Measurements from ENCODE around the gene FAM53A.

Gene FAM53A

DNA sequence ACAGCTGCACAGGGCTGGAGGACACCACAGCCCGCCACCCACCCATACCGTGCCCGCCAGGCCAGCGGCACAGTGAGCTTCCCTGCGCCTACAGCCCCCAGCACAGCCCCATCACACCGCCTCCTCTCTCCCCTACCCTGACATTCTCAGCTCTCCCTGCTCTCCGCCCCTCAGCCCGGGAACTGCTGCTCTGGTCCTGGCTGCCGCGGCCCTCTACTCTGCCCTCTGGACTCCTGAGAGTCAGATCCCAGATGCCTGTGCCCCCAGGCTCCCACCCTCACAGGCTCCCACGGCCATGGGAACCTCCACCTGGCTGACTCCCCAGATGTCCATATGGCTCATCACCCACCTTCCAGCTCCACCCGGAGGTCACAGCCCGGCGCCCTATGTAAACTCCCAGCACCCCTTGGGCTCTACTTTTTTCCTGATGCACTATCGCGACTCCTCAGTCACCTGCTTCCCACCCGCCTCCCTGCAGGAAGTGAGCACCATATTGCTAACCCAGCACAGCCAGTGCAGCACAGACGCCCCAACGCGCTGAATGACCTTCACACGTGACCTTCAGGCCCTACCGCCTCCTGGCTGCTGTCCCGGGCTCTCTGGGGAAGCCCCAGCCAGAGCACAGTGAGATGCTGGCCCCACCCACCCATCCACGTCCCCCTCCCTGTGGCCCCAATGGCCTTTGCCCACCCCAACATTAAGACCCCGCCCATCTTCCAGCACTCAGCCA is 23.0 kb downstream of the FAM53A start:
- DNase-seq (ENCODE audit: low spot score): no peak
- TF ChIP-seq, protein P1, sequence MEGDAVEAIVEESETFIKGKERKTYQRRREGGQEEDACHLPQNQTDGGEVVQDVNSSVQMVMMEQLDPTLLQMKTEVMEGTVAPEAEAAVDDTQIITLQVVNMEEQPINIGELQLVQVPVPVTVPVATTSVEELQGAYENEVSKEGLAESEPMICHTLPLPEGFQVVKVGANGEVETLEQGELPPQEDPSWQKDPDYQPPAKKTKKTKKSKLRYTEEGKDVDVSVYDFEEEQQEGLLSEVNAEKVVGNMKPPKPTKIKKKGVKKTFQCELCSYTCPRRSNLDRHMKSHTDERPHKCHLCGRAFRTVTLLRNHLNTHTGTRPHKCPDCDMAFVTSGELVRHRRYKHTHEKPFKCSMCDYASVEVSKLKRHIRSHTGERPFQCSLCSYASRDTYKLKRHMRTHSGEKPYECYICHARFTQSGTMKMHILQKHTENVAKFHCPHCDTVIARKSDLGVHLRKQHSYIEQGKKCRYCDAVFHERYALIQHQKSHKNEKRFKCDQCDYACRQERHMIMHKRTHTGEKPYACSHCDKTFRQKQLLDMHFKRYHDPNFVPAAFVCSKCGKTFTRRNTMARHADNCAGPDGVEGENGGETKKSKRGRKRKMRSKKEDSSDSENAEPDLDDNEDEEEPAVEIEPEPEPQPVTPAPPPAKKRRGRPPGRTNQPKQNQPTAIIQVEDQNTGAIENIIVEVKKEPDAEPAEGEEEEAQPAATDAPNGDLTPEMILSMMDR (IDR thresholded peaks at IDR 0.05; ENCODE audit: extremely low read depth, insufficient read depth, missing control alignments): no peak
- in situ Hi-C loops (cut with MboI; ENCODE audit: low pct_unique_long_range_greater_than_20kb, low sequenced_read_pairs, unreplicated experiment): no loop called here

DNA sequence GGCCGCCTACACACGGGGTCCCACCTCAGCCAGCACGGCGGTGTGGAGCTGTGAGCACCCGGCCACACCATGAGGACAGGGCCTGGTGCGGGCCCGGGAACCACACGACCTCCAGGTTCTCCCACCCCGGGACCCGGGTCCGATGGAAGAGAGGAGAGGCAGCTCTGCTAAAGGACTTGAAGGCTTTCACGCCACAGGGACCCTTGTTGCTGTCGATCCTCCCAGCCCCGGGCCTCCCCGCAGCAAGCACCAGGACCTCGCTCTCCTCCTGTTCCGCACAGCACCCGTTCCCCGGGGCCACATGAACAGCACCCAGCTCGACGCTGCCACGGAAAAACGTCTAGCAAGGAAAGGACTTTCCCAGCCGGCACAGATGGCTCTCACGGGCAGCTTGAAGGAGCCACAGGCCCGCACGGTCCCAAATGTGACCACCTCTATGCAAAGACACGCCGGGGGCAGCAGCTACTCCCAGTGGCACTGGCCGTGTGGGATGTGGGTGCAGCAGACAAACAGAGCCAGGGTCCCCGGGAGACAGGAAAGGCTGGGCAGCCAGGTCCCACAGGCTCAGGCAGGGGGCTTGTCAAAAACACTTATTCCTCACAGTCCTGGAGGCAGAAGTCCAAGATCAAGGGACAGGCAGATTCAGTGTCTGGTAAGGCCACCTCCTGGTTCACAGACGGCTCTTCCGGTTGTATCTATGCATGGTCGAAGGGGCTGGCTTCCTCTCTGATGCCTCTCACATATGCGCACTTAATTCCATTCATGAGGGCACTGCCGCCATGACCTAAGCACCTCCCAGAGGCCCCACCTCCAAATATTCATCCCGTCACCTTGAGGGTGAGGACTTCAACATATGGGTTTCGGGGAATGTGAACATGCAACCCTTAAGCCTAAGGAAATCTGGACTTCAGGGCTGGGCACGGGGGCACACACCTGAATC is 24.7 kb downstream of the FAM53A start:
- in situ Hi-C loops (cut with MboI; ENCODE audit: low pct_unique_long_range_greater_than_20kb, low sequenced_read_pairs, unreplicated experiment): no loop called here
- TF ChIP-seq, protein P1 (IDR thresholded peaks at IDR 0.05; ENCODE audit: extremely low read depth, insufficient read depth, missing control alignments): no peak
- DNase-seq (ENCODE audit: low spot score): no peak

DNA sequence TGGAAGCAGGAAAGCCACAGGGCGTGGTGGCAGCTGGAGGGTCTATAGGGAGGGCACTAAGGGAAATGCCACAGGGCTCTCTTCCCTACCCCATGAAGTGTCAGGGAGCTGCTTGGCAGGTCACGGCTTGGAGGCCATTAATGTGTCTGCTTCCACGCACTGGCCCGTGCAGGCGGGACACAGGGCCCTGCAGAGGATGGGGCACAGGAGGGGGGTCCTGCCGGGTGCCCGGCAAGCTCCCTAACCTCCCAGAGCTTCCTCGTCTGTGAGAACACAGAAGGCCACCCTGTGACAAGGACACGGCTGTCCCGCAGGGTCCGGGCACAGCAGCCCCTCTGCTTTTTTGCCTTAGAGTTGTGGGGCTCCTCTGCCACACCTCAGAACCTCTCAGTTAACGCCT is 25.5 kb downstream of the FAM53A start:
- in situ Hi-C loops (cut with MboI; ENCODE audit: low pct_unique_long_range_greater_than_20kb, low sequenced_read_pairs, unreplicated experiment): no loop called here
- TF ChIP-seq, protein P1 (IDR thresholded peaks at IDR 0.05; ENCODE audit: extremely low read depth, insufficient read depth, missing control alignments): no peak
- DNase-seq (ENCODE audit: low spot score): no peak

DNA sequence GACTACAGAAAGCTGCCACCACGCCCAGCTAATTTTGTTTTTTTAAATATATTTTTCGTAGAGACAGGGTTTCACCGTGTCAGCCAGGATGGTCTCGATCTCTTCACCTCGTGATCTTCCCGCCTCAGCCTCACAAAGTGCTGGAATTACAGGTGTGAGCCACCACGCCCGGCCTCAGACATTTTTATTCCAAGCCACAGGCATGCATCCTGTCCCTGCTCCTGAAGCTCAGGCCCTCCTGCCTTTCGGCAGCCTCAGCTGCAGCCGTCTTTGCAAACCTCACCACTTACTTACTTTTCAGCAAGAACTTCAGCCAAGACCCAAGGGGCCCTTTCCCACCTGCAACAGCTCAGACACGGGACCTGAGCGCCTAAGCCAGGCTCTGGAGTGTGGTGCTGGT is 26.0 kb downstream of the FAM53A start:
- no peak for DNase-seq (ENCODE audit: low spot score)
- TF ChIP-seq, protein P1 (IDR thresholded peaks at IDR 0.05; ENCODE audit: extremely low read depth, insufficient read depth, missing control alignments): no peak
- in situ Hi-C loops (cut with MboI; ENCODE audit: low pct_unique_long_range_greater_than_20kb, low sequenced_read_pairs, unreplicated experiment): no loop called here

DNA sequence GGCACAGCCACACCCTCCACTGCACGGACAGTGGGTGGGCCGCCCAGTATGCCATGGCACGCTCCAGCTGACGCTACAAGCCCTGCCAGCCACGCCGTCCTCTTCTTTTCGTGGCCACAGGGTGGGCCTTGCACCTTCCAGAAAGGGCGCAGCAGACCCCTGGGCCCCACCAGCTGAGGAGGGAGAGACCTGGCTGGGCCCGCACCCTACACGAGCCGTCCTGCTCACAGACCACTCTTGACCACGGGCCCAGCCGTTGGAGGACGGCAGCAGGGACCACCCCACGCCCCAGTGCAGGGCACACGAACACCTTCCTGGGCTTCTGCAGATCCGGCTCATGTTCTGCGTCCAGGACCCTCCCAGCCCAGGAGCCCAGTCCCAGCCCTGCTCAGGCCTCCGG is 27.1 kb downstream of the FAM53A start:
- in situ Hi-C loops (cut with MboI; ENCODE audit: low pct_unique_long_range_greater_than_20kb, low sequenced_read_pairs, unreplicated experiment): no loop called here
- no peak for DNase-seq (ENCODE audit: low spot score)
- TF ChIP-seq, protein P1 (IDR thresholded peaks at IDR 0.05; ENCODE audit: extremely low read depth, insufficient read depth, missing control alignments): no peak

DNA sequence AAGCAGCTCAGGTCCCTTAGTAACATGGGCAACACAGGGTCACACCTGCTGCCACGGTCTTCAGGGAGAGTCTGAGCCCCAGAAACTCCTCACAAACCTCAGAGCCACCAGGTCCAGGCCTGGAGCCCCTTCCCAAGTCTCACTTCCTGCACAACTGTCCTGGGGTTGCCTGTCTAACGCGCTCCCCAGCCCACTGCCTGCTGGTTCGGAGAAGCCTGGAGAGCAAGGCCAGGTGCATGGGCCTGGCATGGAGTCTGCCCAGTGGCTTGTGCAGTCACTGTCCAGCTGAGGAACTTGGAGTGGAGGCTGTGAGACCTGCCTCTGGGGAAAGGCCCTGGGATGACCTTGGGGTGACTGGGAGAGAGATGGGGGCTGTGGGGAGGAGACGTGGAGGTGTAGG is 28.0 kb downstream of the FAM53A start:
- DNase-seq (ENCODE audit: low spot score): no peak
- TF ChIP-seq, protein P1 (IDR thresholded peaks at IDR 0.05; ENCODE audit: extremely low read depth, insufficient read depth, missing control alignments): no peak
- in situ Hi-C loops (cut with MboI; ENCODE audit: low pct_unique_long_range_greater_than_20kb, low sequenced_read_pairs, unreplicated experiment): no loop called here

All from GM13977 (cell line).